SK-N-SH (cell line): ENCODE results near the gene CACNG5. TPM values are rescaled to one million over a fixed set of nuclear protein-coding genes. Genes with fewer than 3 reads are reported as not detected.
A peak's percentile ranks its signal among the peaks of the same experiment; 100 is the strongest.

Source experiments
- CTCF ChIA-PET: fragments of 300-600, 350-600 bp; formaldehyde crosslinking; extraction: SDS; loops from one replicate; lab custom pipeline; 2021; lab: Yijun Ruan, JAX
- POLR2A ChIA-PET: fragments of 350-600 bp; sonication (Branson Sonifier 250); formaldehyde crosslinking; extraction: SDS; loops from one replicate; lab custom pipeline; 2020; ENCODE audit warnings: antibody characterized with exemption, inconsistent platforms; lab: Yijun Ruan, JAX
- DNase-seq: peaks from one replicate; pipeline ENCODE4 v3.0.0; 2012
- H2AFZ ChIP-seq: fragments of 200-600 bp; sonication (generic); 2 replicates; pipeline ENCODE4 v1.8.1; 2016; ENCODE audit warnings: antibody characterized with exemption, mild to moderate bottlenecking, low read depth
- H3F3A ChIP-seq: fragments of 200-600 bp; sonication (generic); replicated peaks from 2 replicates; pipeline ENCODE3; 2016; ENCODE audit warnings: antibody characterized with exemption, mild to moderate bottlenecking; ENCODE audit not compliant: insufficient read depth
- H3K27ac ChIP-seq, 2 experiments: fragments of 200-500 bp in 1 of 2; fragments of 200-600 bp in 1 of 2; sonication (Bioruptor generic) in 1 of 2; sonication (generic), shearing (Covaris generic) in 1 of 2; 2 replicates each; pipeline versions ENCODE4 v1.5.1 to v1.6.1; 2014 to 2016; ENCODE audit warnings: low read depth in 2 of 2, inconsistent platforms in 1 of 2, low read length in 1 of 2, mild to moderate bottlenecking in 1 of 2, mixed read lengths in 1 of 2
- H3K27me3 ChIP-seq: fragments of 200-600 bp; sonication (generic), shearing (Covaris generic); 2 replicates; pipeline ENCODE4 v1.6.1; 2016; ENCODE audit warnings: mixed run types; ENCODE audit not compliant: insufficient read depth
- H3K36me3 ChIP-seq, 2 experiments: fragments of 200-500 bp in 1 of 2; fragments of 200-600 bp in 1 of 2; sonication (Bioruptor generic) in 1 of 2; sonication (generic) in 1 of 2; replicated peaks in 1 of 2; 2 replicates each; pipeline versions ENCODE3 to v1.5.1; 2014 to 2016; ENCODE audit warnings: low read length in 1 of 2, mild to moderate bottlenecking in 1 of 2; ENCODE audit not compliant: insufficient read depth in 2 of 2, control insufficient read depth in 1 of 2
- H3K4me1 ChIP-seq, 2 experiments: fragments of 200-500 bp in 1 of 2; fragments of 200-600 bp in 1 of 2; sonication (Bioruptor generic) in 1 of 2; sonication (generic), shearing (Covaris generic) in 1 of 2; 2 replicates each; pipeline versions ENCODE4 v1.5.1 to v1.6.1; 2014 to 2016; ENCODE audit warnings: low read depth in 1 of 2, low read length in 1 of 2, mixed run types in 1 of 2; ENCODE audit not compliant: insufficient read depth in 2 of 2, control insufficient read depth in 1 of 2
- H3K4me2 ChIP-seq: fragments of 200-600 bp; sonication (generic), shearing (Covaris generic); 2 replicates; pipeline ENCODE4 v1.6.1; 2017; ENCODE audit warnings: mixed run types
- H3K4me3 ChIP-seq, 2 experiments: fragments of 200-500 bp in 1 of 2; fragments of 200-600 bp in 1 of 2; sonication (Bioruptor generic) in 1 of 2; sonication (generic), shearing (Covaris generic) in 1 of 2; 2 replicates each; pipeline versions ENCODE4 v1.5.1 to v1.8.1; 2014 to 2016; ENCODE audit warnings: low read depth in 2 of 2, inconsistent platforms in 1 of 2, low read length in 1 of 2, mild to moderate bottlenecking in 1 of 2, mixed read lengths in 1 of 2, moderate library complexity in 1 of 2
- H3K79me2 ChIP-seq: fragments of 200-600 bp; sonication (generic); 2 replicates; pipeline ENCODE4 v1.8.1; 2017; ENCODE audit warnings: mild to moderate bottlenecking; ENCODE audit not compliant: insufficient read depth
- H3K9ac ChIP-seq: fragments of 200-600 bp; sonication (generic); 2 replicates; pipeline ENCODE4 v1.6.1; 2017; ENCODE audit warnings: mixed run types
- H3K9me2 ChIP-seq: fragments of 200-600 bp; sonication (generic); 2 replicates; pipeline ENCODE4 v1.6.1; 2017; ENCODE audit warnings: mixed run types
- H3K9me3 ChIP-seq: fragments of 200-600 bp; sonication (generic); 2 replicates; pipeline ENCODE4 v1.6.1; 2017; ENCODE audit warnings: mixed run types, mild to moderate bottlenecking, moderate library complexity
- H4K20me1 ChIP-seq: fragments of 200-600 bp; sonication (generic); 2 replicates; pipeline ENCODE4 v1.6.1; 2017; ENCODE audit warnings: mild to moderate bottlenecking, mixed run types; ENCODE audit not compliant: insufficient read depth
- CTCF ChIP-seq: fragments of 200-600 bp; sonication (generic); IDR thresholded peaks from 2 replicates; pipeline ENCODE4 v1.6.1; 2017; ENCODE audit warnings: antibody characterized with exemption, mild to moderate bottlenecking, moderate library complexity
- EP300 ChIP-seq, 2 experiments: IDR thresholded peaks; 2 replicates each; pipeline versions ENCODE4 v1.4.0 to v1.6.1; 2012; ENCODE audit warnings: borderline replicate concordance in 1 of 2, low read depth in 1 of 2, low read length in 1 of 2
- EZH2phosphoT487 ChIP-seq: fragments of 200-600 bp; sonication (generic); IDR thresholded peaks from 2 replicates; pipeline ENCODE4 v1.6.1; 2017; ENCODE audit warnings: low read depth, mixed run types, mild to moderate bottlenecking, antibody characterized with exemption, moderate library complexity, borderline replicate concordance
- GABPA ChIP-seq: IDR thresholded peaks from 2 replicates; pipeline ENCODE4 v1.4.0; 2012; ENCODE audit warnings: low read depth, mild to moderate bottlenecking
- MAX ChIP-seq: IDR thresholded peaks from 2 replicates; pipeline ENCODE4 v1.4.0; 2012; ENCODE audit warnings: low read depth
- MXI1 ChIP-seq: IDR thresholded peaks from 2 replicates; pipeline ENCODE4 v1.6.1; 2012; ENCODE audit warnings: mild to moderate bottlenecking, low read depth, low read length, improper control_type of control experiment
- NFIC ChIP-seq: IDR thresholded peaks from 2 replicates; pipeline ENCODE4 v1.4.0; 2012; ENCODE audit warnings: borderline replicate concordance
- REST ChIP-seq: IDR thresholded peaks from 2 replicates; pipeline ENCODE4 v1.6.1; 2012; ENCODE audit warnings: mild to moderate bottlenecking, low read depth, low read length, moderate library complexity
- RXRA ChIP-seq: IDR thresholded peaks from 2 replicates; pipeline ENCODE4 v1.4.0; 2012; ENCODE audit warnings: low read depth, mild to moderate bottlenecking, borderline replicate concordance
- SMC3 ChIP-seq: IDR thresholded peaks from 2 replicates; pipeline ENCODE4 v1.6.1; 2012; ENCODE audit warnings: low read depth, low read length, improper control_type of control experiment
- TAF1 ChIP-seq: IDR thresholded peaks from 2 replicates; pipeline ENCODE4 v1.6.1; 2012; ENCODE audit warnings: low read depth, mild to moderate bottlenecking, low read length, moderate library complexity, borderline replicate concordance
- TCF12 ChIP-seq: IDR thresholded peaks from 2 replicates; pipeline ENCODE4 v1.4.0; 2012
- TEAD4 ChIP-seq: IDR thresholded peaks from 2 replicates; pipeline ENCODE4 v1.4.0; 2012; ENCODE audit warnings: mild to moderate bottlenecking, borderline replicate concordance; ENCODE audit not compliant: insufficient read depth
- YY1 ChIP-seq: IDR thresholded peaks from 2 replicates; pipeline ENCODE4 v1.4.0; 2012; ENCODE audit warnings: low read depth, mild to moderate bottlenecking
- ZBTB33 ChIP-seq: IDR thresholded peaks from 2 replicates; pipeline ENCODE4 v1.4.0; 2012; ENCODE audit warnings: low read depth, borderline replicate concordance
- WGBS: methylation state at CpG from one replicate; pipeline ENCODE4 v1.1.6; 2017; ENCODE audit warnings: low lambda C conversion rate; 5-methylcytosine and 5-hydroxymethylcytosine counted together
- polyA plus RNA-seq, 3 experiments: library from polyadenylated mRNA; depleted of rRNA; stranded (reverse); fragments of >200 nt; gene quantifications; 2 replicates each; pipeline ENCODE4 v1.2.3, GENCODE V29; 2012

The CACNG5 gene
- polyA plus RNA-seq, 1 of the 3 experiments (the other 2 are of a cell fraction), result 0.10 TPM

- H3K9ac ChIP-seq, result no peak overlapping the region
- H3K4me1 ChIP-seq, result no peaks in the 10 kb centered on the region; a peak in 1 of 4 replicates
- H3K27me3 ChIP-seq, result peaks cover 18% of the 10 kb centered on the region; the same call in 1 of the 2 replicates
- no peaks in the 10 kb centered on the region for H3K9me2 ChIP-seq
- TF ChIP-seq MAX, result no peak
- TF ChIP-seq MXI1, result no peak
- TF ChIP-seq GABPA, result no peak
- DNase-seq, result peak; percentile 51
- no peaks in the 10 kb centered on the region for H3K9me3 ChIP-seq
- H3K27ac ChIP-seq, result no peak overlapping the region
- no peaks in the 10 kb centered on the region for H3K36me3 ChIP-seq
- no peak overlapping the region for H3K4me2 ChIP-seq
- no peaks in the 10 kb centered on the region for H4K20me1 ChIP-seq
- H3K4me3 ChIP-seq, result no peak overlapping the region
- ChIA-PET CTCF (interaction anchor here (0.8 to 3.1 kb wide), 7 partner anchors 9 to 296 kb away, joined by 3 to 17 read pairs (median 4); partner anchors contain the start of gene CACNG5), POLR2A (no interaction called here)
- no peaks in the 10 kb centered on the region for H3K79me2 ChIP-seq
- no peaks in the 10 kb centered on the region for H3F3A ChIP-seq
- WGBS, result 47% methylated on average over 4 of the region's 4 CpGs
- no peak overlapping the region for H2AFZ ChIP-seq
Observed at GRCh38 chr17:66843627-66844026, 8.7 kb downstream of the CACNG5 start.

- no peak overlapping the region for H3K4me2 ChIP-seq
- TF ChIP-seq TAF1 (no peak), REST (peak; percentile 85)
- TF ChIP-seq, all 33 proteins: peak for 1
- Histone ChIP-seq H3K4me1 (no peaks in the 10 kb centered on the region; a peak in 1 of 4 replicates), H3F3A (no peaks in the 10 kb centered on the region), H3K36me3 (no peaks in the 10 kb centered on the region), H3K79me2 (no peaks in the 10 kb centered on the region), H3K9me2 (no peaks in the 10 kb centered on the region), H3K9ac (no peak overlapping the region), H3K27me3 (no peaks in the 10 kb centered on the region; the same call in 1 of the 2 replicates), H3K9me3 (no peaks in the 10 kb centered on the region), H3K4me3 (no peak overlapping the region), H3K27ac (no peak overlapping the region), H4K20me1 (no peaks in the 10 kb centered on the region), H2AFZ (no peak overlapping the region)
- 25% methylated on average over 3 of the region's 3 CpGs for WGBS
- no peak for DNase-seq
- ChIA-PET CTCF (no interaction called here), POLR2A (no interaction called here)
Observed at GRCh38 chr17:66847704-66848103, 12.8 kb downstream of the CACNG5 start.

- WGBS, result 57% methylated on average over 4 of the region's 6 CpGs
- peaks cover 4% of the 10 kb centered on the region; the same call in 1 of the 2 replicates for H3K27me3 ChIP-seq
- H3K9me3 ChIP-seq, result no peaks in the 10 kb centered on the region; the same call in 1 of the 2 replicates
- H3K9me2 ChIP-seq, result no peaks in the 10 kb centered on the region
- no peaks in the 10 kb centered on the region for H3K36me3 ChIP-seq
- no peak overlapping the region for H2AFZ ChIP-seq
- no peak overlapping the region for H3K27ac ChIP-seq
- no peaks in the 10 kb centered on the region for H3K79me2 ChIP-seq
- no peaks in the 10 kb centered on the region for H4K20me1 ChIP-seq
- H3K4me1 ChIP-seq, result no peaks in the 10 kb centered on the region; a peak in 1 of 4 replicates
- H3F3A ChIP-seq, result no peaks in the 10 kb centered on the region
- H3K4me2 ChIP-seq, result no peak overlapping the region
- no peak for DNase-seq
- H3K4me3 ChIP-seq, result no peak overlapping the region
- ChIA-PET CTCF (no interaction called here), POLR2A (no interaction called here)
- no peak overlapping the region for H3K9ac ChIP-seq
- TF ChIP-seq SMC3 (no peak), TEAD4 (no peak), NFIC (no peak), EZH2phosphoT487 (no peak), TCF12 (no peak), YY1 (no peak), ZBTB33 (no peak), CTCF (no peak), RXRA (no peak), EP300 (IDR thresholded peaks at IDR 0.05; ENCODE audit: borderline replicate concordance in 1 of 2, low read depth in 1 of 2, low read length in 1 of 2) (no peak)
Observed at GRCh38 chr17:66848496-66848895, 13.6 kb downstream of the CACNG5 start.
